Measurements from ENCODE around the gene CIB4.
A peak's percentile ranks its signal among the peaks of the same experiment; 100 is the strongest.

The CIB4 gene

DNA sequence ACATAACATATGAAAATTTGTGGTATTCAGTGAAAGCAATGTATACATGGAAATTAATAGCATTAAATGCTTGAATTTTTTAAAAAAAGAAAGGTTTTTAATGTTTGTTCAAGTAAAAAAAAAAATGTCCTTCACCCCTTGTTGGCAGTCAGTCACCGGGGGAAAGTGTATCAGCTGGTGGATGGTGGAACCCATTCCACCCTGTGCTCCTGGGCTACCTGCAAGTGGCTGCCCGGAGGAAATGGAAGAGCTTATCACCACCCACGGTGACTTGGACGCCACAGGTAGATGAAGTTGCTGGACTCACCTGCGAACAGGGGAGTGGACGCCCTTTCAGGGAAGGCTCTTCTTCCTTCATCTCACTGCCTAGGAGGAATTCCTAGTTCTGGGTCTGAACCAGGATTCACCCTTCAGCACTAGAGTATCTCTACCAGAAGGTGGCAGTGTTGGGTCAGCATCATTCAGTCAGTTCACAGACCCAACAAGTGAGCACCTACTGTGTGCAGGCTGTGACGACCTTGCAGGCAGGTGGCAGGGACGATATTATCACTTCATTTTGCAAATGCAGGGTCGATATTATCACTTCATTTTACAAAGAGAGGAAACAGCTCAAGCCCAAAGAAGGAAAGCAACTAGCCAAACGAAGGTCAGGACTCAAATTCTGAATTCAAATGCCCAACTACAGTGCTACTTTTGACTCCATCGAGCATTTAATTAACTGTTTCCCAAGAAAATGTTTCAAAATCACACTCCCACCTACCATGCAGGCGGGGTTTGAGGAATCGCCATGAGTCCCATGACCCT, 35.8 kb downstream of the CIB4 start:
- DNase-seq = peak; percentile 50

DNA sequence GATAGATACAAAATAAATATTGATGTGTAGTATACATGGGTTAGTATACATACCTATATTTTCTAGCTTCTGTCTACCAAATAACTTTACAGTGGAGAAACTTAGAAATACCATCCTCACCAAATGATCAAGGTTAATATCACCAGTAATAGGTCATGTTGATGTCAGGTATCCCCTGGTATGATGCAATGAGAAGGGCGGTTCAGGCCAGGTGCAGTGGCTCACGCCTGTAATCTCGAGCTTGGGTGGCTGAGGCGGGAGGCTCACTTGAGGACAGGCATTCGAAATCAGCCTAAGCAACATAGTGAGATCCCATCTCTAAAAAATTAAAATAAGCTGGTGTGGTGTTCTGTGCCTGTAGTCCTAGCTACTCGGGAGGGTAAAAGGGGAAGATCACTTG, 38.6 kb downstream of the CIB4 start:
- no peak for DNase-seq

- DNase-seq = no peak
Measured at GRCh38 chr2:26599387-26599786, 41.8 kb downstream of the CIB4 start.

- DNase-seq = no peak
Measured at GRCh38 chr2:26598996-26599373, 42.2 kb downstream of the CIB4 start.

DNA sequence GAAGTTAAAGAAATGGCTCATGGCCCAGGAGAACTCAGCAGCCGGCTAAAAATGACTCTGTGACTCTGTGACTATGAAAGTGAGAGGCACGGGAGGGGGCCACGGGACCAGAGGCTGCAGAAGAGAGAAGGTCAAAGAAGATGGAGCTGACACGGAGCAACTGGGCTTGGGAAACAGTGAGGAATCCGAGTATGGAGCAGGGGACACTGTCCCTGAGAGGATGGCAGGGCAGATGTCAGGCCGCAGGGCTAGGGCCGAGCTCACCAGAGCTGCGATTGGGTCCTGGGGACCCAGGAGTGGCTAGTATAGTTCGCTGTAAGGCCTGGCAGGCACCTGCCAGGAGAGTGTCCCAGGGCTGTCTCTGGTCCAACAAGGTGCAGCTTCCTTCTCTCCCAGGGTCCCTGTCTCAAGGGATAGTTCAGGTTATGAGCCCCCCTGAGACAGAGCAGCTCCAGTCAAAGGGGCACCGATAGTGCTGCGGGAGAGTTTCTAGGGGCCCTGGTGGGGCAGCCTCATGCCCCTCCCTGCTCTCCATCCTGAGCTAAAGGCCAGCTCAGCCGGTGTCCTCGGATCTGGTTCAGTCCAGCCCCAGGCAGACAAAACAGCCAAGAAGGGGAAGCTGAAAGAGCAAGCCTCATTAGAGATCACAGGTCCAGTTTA, 42.7 kb downstream of the CIB4 start:
- DNase-seq = no peak

DNA sequence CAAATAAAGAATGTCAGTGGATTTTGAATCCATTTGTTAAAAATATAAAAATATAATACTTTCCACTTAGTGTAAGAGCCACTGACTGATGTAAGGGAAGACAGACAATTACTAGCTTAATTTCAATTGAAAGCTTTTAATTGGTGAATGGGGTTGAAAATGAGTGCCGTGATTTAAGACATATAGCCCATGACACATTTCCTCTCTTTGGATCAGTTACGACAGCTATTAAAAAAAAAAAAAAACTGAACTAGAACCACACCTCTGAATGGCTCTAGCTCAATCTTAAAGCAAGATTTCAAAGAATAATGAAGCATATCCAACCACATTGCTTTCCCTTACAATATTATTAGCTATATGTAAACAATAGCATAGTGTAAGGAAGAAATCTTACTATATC, 44.0 kb downstream of the CIB4 start:
- no peak for DNase-seq

DNA sequence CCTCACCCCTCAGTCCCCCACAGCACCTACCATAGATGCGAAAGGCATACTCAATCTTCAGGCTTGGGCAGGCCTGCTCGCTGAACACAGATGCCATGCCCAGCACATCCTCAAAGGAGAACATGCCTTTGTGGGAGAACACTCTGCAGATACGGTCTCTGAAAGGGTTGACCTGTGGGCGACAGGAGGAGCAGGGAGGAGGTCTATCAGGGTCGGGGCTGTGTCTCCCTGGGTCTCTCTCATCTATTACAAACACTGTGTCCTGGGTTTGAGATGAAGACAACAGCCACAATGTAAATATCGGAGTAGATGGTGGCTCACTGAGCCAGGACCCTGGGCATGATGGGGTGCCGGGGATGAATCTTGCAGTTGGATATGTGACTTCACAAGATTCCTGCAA, 46.0 kb downstream of the CIB4 start:
- DNase-seq = no peak

- no peak for DNase-seq
Measured at GRCh38 chr2:26591619-26592505, 49.3 kb downstream of the CIB4 start.

DNA sequence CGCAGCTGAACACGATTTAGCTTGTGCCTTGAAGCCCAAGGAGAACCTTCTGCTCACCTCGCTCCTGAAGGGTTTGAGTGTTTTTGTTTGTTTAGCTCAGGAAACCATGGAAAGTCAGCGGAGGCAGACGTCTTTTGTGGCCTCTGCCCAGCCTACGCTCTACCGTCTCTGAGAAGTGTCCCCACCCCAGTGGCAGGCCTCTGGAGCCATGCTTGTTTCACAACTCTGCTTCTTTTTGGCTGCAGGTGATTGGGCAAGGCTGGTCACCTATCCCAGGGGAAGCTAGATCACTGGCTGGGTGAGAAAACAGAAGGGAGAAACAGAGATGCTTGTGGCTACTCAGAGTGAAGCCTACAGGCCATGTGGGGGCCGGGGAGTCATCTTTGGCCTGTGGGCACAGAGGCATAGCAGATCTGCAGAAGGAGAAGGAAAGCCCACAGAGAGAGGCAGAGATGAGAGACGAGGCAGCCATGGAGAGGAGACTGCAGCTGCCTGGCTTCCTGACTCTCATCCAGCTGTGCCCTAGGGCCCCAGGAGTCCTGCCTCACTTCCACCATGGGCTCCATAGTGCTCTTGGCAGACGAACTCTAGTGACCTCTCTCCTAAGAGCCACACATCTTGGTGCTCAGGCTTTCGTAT, 50.1 kb downstream of the CIB4 start:
- DNase-seq = no peak

DNA sequence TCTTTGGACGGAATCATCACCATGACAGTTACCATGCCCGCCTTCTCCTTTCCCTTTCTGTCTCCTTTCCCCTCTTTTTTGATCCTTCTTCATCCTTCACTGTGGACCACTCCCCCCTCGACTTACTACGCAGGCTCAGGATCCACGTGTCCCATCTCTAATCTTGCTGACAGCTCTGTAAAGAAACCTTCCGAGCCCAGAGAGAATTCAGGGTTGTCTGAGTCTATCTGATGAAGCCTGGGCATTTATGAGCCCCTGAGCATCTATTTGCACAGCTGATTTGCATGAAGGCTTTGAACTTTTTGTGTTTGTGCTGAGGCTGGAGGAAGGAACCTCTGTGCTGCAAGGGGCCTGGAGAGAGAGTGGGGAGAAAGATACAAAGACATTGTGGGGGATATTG, 50.7 kb downstream of the CIB4 start:
- no peak for DNase-seq

DNA sequence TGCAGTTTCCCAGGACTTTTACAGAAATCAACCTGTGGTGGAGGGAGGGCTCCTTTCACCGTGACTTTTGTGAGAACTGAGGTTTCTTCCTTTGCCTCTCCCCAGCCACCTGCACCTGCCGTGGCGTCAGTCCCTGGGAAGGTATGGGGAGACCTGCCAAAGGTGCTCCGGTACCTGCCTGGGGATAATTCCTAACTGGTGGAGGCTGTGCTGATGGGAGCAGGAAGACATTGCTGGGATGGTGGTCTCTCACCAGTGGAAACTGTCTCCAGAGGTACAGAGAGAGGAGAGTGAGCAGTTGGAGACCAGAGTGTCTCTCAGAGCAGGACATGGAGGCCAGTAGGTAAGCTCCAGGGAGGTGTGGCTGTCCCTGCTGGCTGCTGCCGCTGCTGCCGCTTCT, 52.6 kb downstream of the CIB4 start:
- DNase-seq = no peak

GRCh38 chr2:26587994-26588393, 53.2 kb downstream of the CIB4 start:
- peak; percentile 78 for DNase-seq

DNA sequence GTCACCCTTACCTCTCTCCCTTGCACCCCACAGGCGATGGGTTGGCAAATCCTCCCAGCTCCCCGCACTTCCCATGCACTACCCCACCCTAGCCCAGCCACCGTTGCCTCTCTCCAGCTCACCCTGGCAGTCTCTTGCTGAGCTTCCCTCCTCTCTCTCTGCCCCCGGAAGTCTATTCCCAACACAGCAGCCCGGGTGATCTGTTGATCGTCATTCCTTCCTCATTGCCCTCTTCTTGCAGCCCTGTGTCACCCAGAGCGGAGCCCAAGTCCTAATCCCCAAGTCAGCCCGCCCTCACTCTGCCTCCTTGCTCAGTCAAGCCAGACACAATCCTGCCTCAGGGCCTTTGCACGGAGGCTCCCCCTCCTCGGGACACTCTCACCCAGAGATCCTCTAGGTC, 55.2 kb downstream of the CIB4 start:
- DNase-seq = no peak

DNA sequence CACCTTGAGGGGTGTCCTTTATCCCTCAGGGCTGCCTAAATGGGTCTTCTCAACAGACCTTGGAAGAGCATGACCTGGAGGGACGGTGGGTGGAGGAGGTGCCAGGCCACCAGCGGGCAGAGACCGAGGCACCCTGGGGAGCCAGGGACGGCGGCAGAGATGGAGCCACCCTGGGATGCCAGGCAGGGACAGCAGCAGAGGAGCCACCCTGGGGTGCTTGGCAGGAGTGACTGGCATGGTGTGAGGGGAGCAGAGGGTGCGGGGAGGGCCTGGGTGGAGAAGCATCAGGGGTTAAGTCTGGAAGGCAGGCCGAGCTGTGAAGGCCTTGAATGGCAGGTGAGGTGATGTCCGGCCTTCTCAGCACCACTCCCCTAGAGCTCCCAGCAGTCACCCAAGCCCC, 56.1 kb downstream of the CIB4 start:
- DNase-seq = peak; percentile 31

DNA sequence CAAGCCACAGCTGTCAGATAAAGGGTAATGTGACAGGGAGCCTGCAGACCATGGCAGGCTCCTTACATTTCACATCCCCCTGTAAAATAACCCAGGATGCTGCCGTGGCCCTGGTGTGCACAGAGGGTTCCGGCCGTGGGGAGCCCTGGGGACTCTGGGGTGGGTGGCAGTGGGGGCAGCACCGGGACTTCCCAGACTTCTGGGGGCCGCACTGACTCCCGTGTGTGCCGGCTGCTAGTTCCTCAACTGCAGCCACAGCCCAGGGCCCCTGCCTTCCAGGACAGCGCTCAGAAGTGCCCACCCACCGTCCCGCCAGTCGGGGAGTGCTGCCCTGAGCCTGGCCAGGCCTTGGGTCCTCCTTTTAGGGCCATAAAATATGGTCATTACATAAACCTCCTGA, 56.5 kb downstream of the CIB4 start:
- DNase-seq = no peak

- no peak for DNase-seq
Measured at GRCh38 chr2:26584191-26584590, 57.0 kb downstream of the CIB4 start.

GRCh38 chr2:26583381-26583911, 57.7 kb downstream of the CIB4 start:
- DNase-seq = no peak

DNA sequence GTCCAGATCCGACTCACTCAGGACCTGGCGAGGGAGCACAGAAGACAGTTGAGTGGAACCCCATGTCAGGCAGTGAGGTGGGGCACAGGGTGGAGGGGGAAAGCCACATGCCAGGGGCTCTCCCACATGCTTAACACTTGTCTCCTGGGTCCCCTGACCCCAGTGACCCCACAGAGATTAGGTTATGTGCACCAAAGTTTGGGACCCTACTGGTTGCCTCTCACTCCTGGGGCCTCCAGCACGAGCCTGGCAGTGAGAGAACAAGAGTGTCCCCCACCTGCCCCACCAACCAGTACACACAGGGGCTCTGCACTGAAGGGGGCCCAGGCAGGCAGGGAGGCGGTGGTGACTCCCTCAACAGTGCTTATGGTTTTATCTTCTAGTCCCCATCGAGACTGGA, 58.3 kb downstream of the CIB4 start:
- no peak for DNase-seq

DNA sequence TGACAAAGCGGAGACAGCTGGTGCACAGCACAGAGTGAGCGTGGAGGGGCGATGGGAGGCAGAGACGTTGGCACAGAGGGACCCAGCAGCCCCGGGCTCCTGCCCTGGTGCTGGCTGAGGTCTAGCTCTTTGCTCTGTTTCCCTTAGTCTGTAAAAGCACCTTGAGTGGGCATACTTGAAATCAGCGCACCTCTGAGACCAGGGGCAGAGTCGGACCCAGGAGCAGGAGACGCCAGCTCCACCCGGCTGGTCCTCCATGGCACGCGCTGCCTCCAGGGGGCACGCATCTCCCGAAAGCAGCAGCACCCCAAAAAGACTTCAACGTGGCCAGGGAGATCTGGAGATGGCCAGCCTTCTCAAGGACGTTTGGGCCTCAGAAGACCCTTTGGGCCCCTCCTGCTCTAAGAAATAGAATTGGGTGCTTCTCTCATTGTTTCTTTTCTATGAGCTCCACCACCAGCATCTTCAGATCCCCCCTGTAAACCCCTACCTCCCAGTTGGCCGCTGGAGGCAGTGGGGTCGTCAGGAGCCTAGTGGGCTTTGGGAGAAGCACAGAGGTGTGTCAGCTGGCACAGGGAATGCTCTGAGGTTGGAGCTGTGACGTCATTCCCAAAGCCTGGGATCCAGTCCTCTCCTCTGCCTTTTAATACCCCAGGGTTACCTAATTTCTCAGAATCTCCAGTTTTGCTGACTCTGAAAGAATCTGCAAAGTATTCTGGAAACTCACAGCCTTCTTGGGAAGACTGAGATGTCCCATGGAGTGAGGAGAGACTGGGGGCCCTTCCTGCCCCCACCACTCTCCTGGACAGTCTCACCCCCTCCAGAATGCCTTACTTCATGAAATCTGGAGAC, 58.9 kb downstream of the CIB4 start:
- DNase-seq = no peak

DNA sequence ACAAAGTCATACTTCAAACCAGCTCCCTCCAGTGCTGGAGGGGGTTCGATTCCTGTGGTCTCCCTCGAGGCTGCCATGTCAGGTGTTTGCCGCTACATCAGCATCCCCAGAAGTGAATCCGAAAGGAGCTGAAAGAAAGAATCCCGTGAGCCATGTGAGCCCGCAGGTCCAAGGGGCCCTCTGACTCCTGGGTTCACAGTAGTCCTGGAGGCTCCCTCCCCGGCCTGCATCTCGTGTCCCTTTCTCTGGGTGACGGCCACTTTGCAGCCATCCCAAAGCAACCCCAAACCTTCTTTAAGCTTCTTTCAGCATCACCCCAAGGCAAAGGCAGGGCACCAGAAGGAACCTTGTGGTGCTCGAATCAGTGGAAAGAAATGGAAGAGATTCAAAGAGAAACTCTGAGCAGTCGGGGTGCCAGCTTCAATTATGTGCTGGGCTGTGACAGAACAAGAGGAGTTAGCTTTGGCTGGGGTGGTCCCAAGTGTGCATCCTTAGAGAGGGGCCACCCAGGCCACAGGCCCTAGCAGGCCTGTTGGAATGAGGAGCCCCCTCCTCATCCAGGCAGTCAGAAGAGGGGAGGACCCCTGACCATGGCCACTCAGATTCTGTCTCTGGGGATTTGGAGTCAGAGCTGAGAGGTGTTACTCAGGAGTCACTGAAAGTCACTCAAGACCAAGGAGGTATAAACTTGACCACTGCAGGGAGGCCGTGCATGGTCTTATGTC, 59.7 kb downstream of the CIB4 start:
- DNase-seq = no peak

- no peak for DNase-seq
Measured at GRCh38 chr2:26580751-26581150, 60.4 kb downstream of the CIB4 start.

All from COR-L47 (cell line).